H1 (cell line): ENCODE data around the gene AEBP1. TPM values are rescaled to one million over a fixed set of nuclear protein-coding genes. Genes with fewer than 3 reads are reported as not detected.
A peak's percentile ranks its signal among the peaks of the same experiment; 100 is the strongest.

Experiments used
- CTCF ChIA-PET: fragments of 300-600 bp; sonication (Branson Sonifier 250); formaldehyde crosslinking; loops from one replicate; lab custom pipeline; 2021; ENCODE audit not compliant: partially characterized antibody; lab: Charles Lee
- POLR2A ChIA-PET: fragments of 300-600 bp; sonication (Branson Sonifier 250); formaldehyde crosslinking; loops from one replicate; lab custom pipeline; 2021; ENCODE audit warnings: inconsistent platforms; ENCODE audit not compliant: partially characterized antibody; lab: Charles Lee
- DNase-seq, 2 experiments: peaks; one replicate each; pipeline versions ENCODE4 v3.0.0 to v3.0.0-alpha.2; 2010 to 2022; ENCODE audit warnings: low spot score in 2 of 2, low read depth in 1 of 2, mixed read lengths in 1 of 2
- FAIRE-seq: peaks from 2 replicates; lab custom pipeline; 2011; peaks lifted over from hg19 to GRCh38; lab: Jason Lieb, UNC
- H2AFZ ChIP-seq: 2 replicates; pipeline ENCODE4 v1.8.1; 2012; ENCODE audit warnings: low read length, inconsistent platforms
- H2AK5ac ChIP-seq: 2 replicates; pipeline ENCODE4 v1.6.1; 2013; ENCODE audit warnings: low read depth, low read length
- H2BK120ac ChIP-seq: replicated peaks from 2 replicates; pipeline ENCODE3; 2013; ENCODE audit warnings: low read depth, low read length, inconsistent platforms
- H2BK12ac ChIP-seq: 2 replicates; pipeline ENCODE4 v1.6.1; 2013; ENCODE audit warnings: low read depth, low read length
- H2BK15ac ChIP-seq: 2 replicates; pipeline ENCODE4 v1.6.1; 2013; ENCODE audit warnings: low read length
- H2BK20ac ChIP-seq: 2 replicates; pipeline ENCODE4 v1.6.1; 2013; ENCODE audit warnings: low read length
- H2BK5ac ChIP-seq: 2 replicates; pipeline ENCODE4 v1.6.1; 2013; ENCODE audit warnings: low read depth, low read length
- H3K14ac ChIP-seq: 2 replicates; pipeline ENCODE4 v1.6.1; 2013; ENCODE audit warnings: inconsistent platforms; ENCODE audit not compliant: insufficient read length
- H3K18ac ChIP-seq: 2 replicates; pipeline ENCODE4 v1.6.1; 2013; ENCODE audit warnings: low read length; ENCODE audit errors: extremely low read depth
- H3K23ac ChIP-seq: 2 replicates; pipeline ENCODE4 v1.6.1; 2013; ENCODE audit warnings: inconsistent platforms; ENCODE audit not compliant: insufficient read length
- H3K23me2 ChIP-seq: 2 replicates; pipeline ENCODE4 v1.6.1; 2013; ENCODE audit warnings: low read depth, low read length
- H3K27ac ChIP-seq: 2 replicates; pipeline ENCODE4 v1.6.1; 2011; ENCODE audit warnings: low read depth, low read length, inconsistent platforms
- H3K27me3 ChIP-seq, 4 experiments: replicated peaks in 1 of 4; 1 replicate in 1 of 4; 2 replicates in 3 of 4; pipeline versions ENCODE4 v1.6.1 to v1.8.1; 2011 to 2013; ENCODE audit warnings: low read length in 3 of 4, mild to moderate bottlenecking in 3 of 4, inconsistent platforms in 2 of 4, mixed read lengths in 2 of 4, moderate library complexity in 1 of 4; ENCODE audit not compliant: control insufficient read depth in 3 of 4, insufficient read depth in 3 of 4; ENCODE audit errors: extremely low read depth in 1 of 4
- H3K36me3 ChIP-seq, 4 experiments: 2 replicates each; pipeline versions ENCODE4 v1.6.1 to v1.8.1; 2011 to 2013; ENCODE audit warnings: mild to moderate bottlenecking in 4 of 4, low read length in 3 of 4, moderate library complexity in 2 of 4, control low read depth in 1 of 4, inconsistent platforms in 1 of 4; ENCODE audit not compliant: insufficient read depth in 4 of 4, control insufficient read depth in 2 of 4
- H3K4ac ChIP-seq: replicated peaks from 2 replicates; pipeline ENCODE3; 2013; ENCODE audit warnings: low read length, low read depth, mixed read lengths, inconsistent platforms; ENCODE audit not compliant: insufficient read length
- H3K4me1 ChIP-seq, 4 experiments: replicated peaks in 1 of 4; 1 replicate in 1 of 4; 2 replicates in 3 of 4; pipeline versions ENCODE4 v1.6.1 to v1.8.1; 2011 to 2013; ENCODE audit warnings: low read length in 3 of 4, inconsistent platforms in 2 of 4, mixed read lengths in 1 of 4; ENCODE audit not compliant: insufficient read depth in 4 of 4, control insufficient read depth in 3 of 4
- H3K4me2 ChIP-seq, 2 experiments: 2 replicates each; pipeline versions ENCODE4 v1.6.1 to v1.8.1; 2011 to 2013; ENCODE audit warnings: low read depth in 2 of 2, low read length in 2 of 2, control low read depth in 1 of 2, inconsistent platforms in 1 of 2, mild to moderate bottlenecking in 1 of 2; ENCODE audit not compliant: insufficient read depth in 1 of 2
- H3K4me3 ChIP-seq, 4 experiments: fragments of 200-600, 300-600 bp in 1 of 4; sonication (generic), shearing (Covaris generic), sonication (Bioruptor Twin) in 1 of 4; 2 replicates each; pipeline versions ENCODE4 v1.5.1 to v1.8.1; 2011 to 2016; ENCODE audit warnings: low read length in 4 of 4, low read depth in 3 of 4, control low read depth in 2 of 4, inconsistent platforms in 2 of 4, mild to moderate bottlenecking in 2 of 4, mixed read lengths in 1 of 4, moderate library complexity in 1 of 4; ENCODE audit not compliant: insufficient read depth in 2 of 4; ENCODE audit errors: extremely low read depth in 1 of 4
- H3K56ac ChIP-seq: replicated peaks from 2 replicates; pipeline ENCODE3; 2013; ENCODE audit warnings: low read depth, mild to moderate bottlenecking, mixed read lengths, low read length, inconsistent platforms; ENCODE audit not compliant: insufficient read length
- H3K79me1 ChIP-seq: 2 replicates; pipeline ENCODE4 v1.6.1; 2013; ENCODE audit warnings: low read depth, low read length, control low read depth
- H3K79me2 ChIP-seq, 2 experiments: 2 replicates each; pipeline versions ENCODE4 v1.6.1 to v1.8.1; 2012 to 2013; ENCODE audit warnings: low read length in 2 of 2, mild to moderate bottlenecking in 2 of 2, inconsistent platforms in 1 of 2; ENCODE audit not compliant: insufficient read depth in 2 of 2, control insufficient read depth in 1 of 2
- H3K9ac ChIP-seq, 4 experiments: replicated peaks in 1 of 4; 1 replicate in 1 of 4; 2 replicates in 3 of 4; pipeline versions ENCODE4 v1.6.1 to v1.8.1; 2011 to 2013; ENCODE audit warnings: low read depth in 3 of 4, low read length in 3 of 4, control low read depth in 2 of 4, mild to moderate bottlenecking in 2 of 4, moderate library complexity in 2 of 4, inconsistent platforms in 1 of 4; ENCODE audit errors: extremely low read depth in 1 of 4
- H3K9me3 ChIP-seq, 2 experiments: 2 replicates each; pipeline versions ENCODE4 v1.6.1 to v1.8.1; 2012 to 2013; ENCODE audit warnings: mild to moderate bottlenecking in 2 of 2, moderate library complexity in 2 of 2, control low read depth in 1 of 2, inconsistent platforms in 1 of 2, low read depth in 1 of 2, low read length in 1 of 2, mixed read lengths in 1 of 2; ENCODE audit not compliant: insufficient read depth in 2 of 2
- H4K20me1 ChIP-seq, 2 experiments: replicated peaks in 1 of 2; 2 replicates each; pipeline versions ENCODE3 to v1.8.1; 2011 to 2013; ENCODE audit warnings: inconsistent platforms in 2 of 2, low read length in 2 of 2, mild to moderate bottlenecking in 1 of 2; ENCODE audit not compliant: insufficient read depth in 2 of 2, control insufficient read depth in 1 of 2
- H4K5ac ChIP-seq: 2 replicates; pipeline ENCODE4 v1.6.1; 2013; ENCODE audit warnings: low read length, low read depth, mixed read lengths, inconsistent platforms; ENCODE audit not compliant: insufficient read length
- H4K8ac ChIP-seq: 2 replicates; pipeline ENCODE4 v1.8.0; 2013; ENCODE audit warnings: mild to moderate bottlenecking, moderate library complexity, low read length, inconsistent platforms; ENCODE audit not compliant: insufficient read depth; ENCODE audit errors: extremely low read depth
- H4K91ac ChIP-seq: replicated peaks from 2 replicates; pipeline ENCODE3; 2013; ENCODE audit warnings: low read length, mixed read lengths, inconsistent platforms; ENCODE audit not compliant: insufficient read length
- CHD1 ChIP-seq: IDR thresholded peaks from 2 replicates; pipeline ENCODE4 v1.6.1; 2012; ENCODE audit warnings: low read depth, low read length, improper control_type of control experiment
- CREB1 ChIP-seq: IDR thresholded peaks from 2 replicates; pipeline ENCODE4 v1.6.1; 2012; ENCODE audit warnings: inconsistent platforms
- EP300 ChIP-seq, 2 experiments: IDR thresholded peaks; 1 replicate in 1 of 2; 2 replicates in 1 of 2; pipeline ENCODE4 v1.6.1; 2011 to 2012; ENCODE audit warnings: low read depth in 2 of 2, low read length in 2 of 2, mild to moderate bottlenecking in 2 of 2, borderline replicate concordance in 1 of 2, inconsistent platforms in 1 of 2, moderate library complexity in 1 of 2
- KDM1A ChIP-seq: fragments of 200-600, 300-600 bp; sonication (generic); IDR thresholded peaks from 2 replicates; pipeline ENCODE4 v1.7.1; 2016; ENCODE audit warnings: mild to moderate bottlenecking, low read length, borderline replicate concordance
- WGBS, 2 experiments: shearing (Covaris generic) in 1 of 2; methylation state at CpG; one replicate each; pipeline versions ENCODE4 v1.1.6 to v1.1.7; 2013 to 2015; ENCODE audit warnings: low lambda C conversion rate in 2 of 2, mixed read lengths in 2 of 2, inconsistent platforms in 1 of 2, low coverage in 1 of 2, missing lambda C conversion rate in 1 of 2; ENCODE audit not compliant: insufficient replicate concordance in 2 of 2, insufficient coverage in 1 of 2, insufficient read length in 1 of 2; ENCODE audit errors: extremely low coverage in 1 of 2, missing lambda C conversion rate in 1 of 2; 5-methylcytosine and 5-hydroxymethylcytosine counted together
- polyA plus RNA-seq, 7 experiments: library from polyadenylated mRNA; depleted of rRNA in 3 of 7; stranded (reverse) in 5 of 7; unstranded in 2 of 7; fragments of >200 nt in 5 of 7; fragments of 200-250 nt in 2 of 7; gene quantifications; 1 replicate in 5 of 7; 2 replicates in 1 of 7; 4 replicates in 1 of 7; pipeline versions ENCODE4 v1.2.1 to v1.2.3, GENCODE V29; 2011 to 2013; ENCODE audit warnings: missing spikeins in 2 of 7, mixed read lengths in 2 of 7
- total RNA-seq: library from RNA; stranded (reverse); fragmentation: NEBNext Ultra II Directional; extraction: Animal tissue kit (Norgen Biotek cat#: 25700); gene quantifications from 2 replicates; pipeline ENCODE4 v1.2.1, GENCODE V29; 2021

AEBP1 gene
- total and polyA plus RNA-seq, 2 of the 8 experiments (the other 6 are each of a cell fraction or from before 2014, with no cell fraction given): 10.4 to 41.2 TPM

- H3K23me2 ChIP-seq: no peaks in the 10 kb centered on the region
- H3K56ac ChIP-seq: no peak overlapping the region
- 86% methylated on average over 4 of the region's 4 CpGs; no CpG with 5 or more reads in 1 of the 2 experiments for WGBS, 2 experiments
- H3K9ac ChIP-seq: no peak overlapping the region
- peaks cover 2 to 5% (median 4%) of the 10 kb centered on the region in 4 experiments; a peak in 5 of 7 replicates for H3K4me1 ChIP-seq
- H2BK15ac ChIP-seq: no peak overlapping the region
- H2AFZ ChIP-seq: no peak overlapping the region
- no peak overlapping the region for H2BK5ac ChIP-seq
- no peaks in the 10 kb centered on the region for H3K36me3 ChIP-seq
- no peak overlapping the region for H4K91ac ChIP-seq
- H3K27me3 ChIP-seq: no peaks in the 10 kb centered on the region
- H3K27ac ChIP-seq: no peak overlapping the region
- H4K20me1 ChIP-seq: no peaks in the 10 kb centered on the region
- no peak overlapping the region for H2BK120ac ChIP-seq
- no peak overlapping the region for H2BK20ac ChIP-seq
- H3K9me3 ChIP-seq: no peaks in the 10 kb centered on the region
- H2BK12ac ChIP-seq: no peak overlapping the region
- H3K18ac ChIP-seq: no peak overlapping the region
- no peaks in the 10 kb centered on the region for H3K79me1 ChIP-seq
- no peak overlapping the region for H4K5ac ChIP-seq
- FAIRE-seq (no peak), DNase-seq (no peak)
- H2AK5ac ChIP-seq: no peak overlapping the region
- no peak overlapping the region for H3K4me3 ChIP-seq
- no peak overlapping the region for H3K4me2 ChIP-seq
- ChIA-PET CTCF (interaction anchor here (0.8 kb wide), 1 partner anchor 31 kb away, joined by 3 read pairs; no protein-coding TSS in a partner anchor), POLR2A (no interaction called here)
- peak overlapping the region; percentile 55 for H3K14ac ChIP-seq
- H3K79me2 ChIP-seq: no peaks in the 10 kb centered on the region
- peak overlapping the region; percentile 65; the same call in 1 of the 2 replicates for H4K8ac ChIP-seq
- TF ChIP-seq EP300 (IDR thresholded peaks at IDR 0.05; ENCODE audit: borderline replicate concordance in 1 of 2, low read depth in 2 of 2, low read length in 2 of 2): no peak
- no peak for TF ChIP-seq KDM1A
- no peak for TF ChIP-seq CREB1
- TF ChIP-seq CHD1: no peak
- no peak overlapping the region for H3K23ac ChIP-seq
- no peak overlapping the region for H3K4ac ChIP-seq
Measured at GRCh38 chr7:44162179-44162578, 58.0 kb downstream of the AEBP1 start.
